T-helper 2 cell (primary cell): ENCODE measurements around the gene FHOD3.

Source experiments
- DNase-seq, 5 experiments: peaks; one replicate each; pipeline versions ENCODE4 v3.0.0 to v3.0.0-alpha.2; 2012 to 2022

Gene FHOD3

DNA sequence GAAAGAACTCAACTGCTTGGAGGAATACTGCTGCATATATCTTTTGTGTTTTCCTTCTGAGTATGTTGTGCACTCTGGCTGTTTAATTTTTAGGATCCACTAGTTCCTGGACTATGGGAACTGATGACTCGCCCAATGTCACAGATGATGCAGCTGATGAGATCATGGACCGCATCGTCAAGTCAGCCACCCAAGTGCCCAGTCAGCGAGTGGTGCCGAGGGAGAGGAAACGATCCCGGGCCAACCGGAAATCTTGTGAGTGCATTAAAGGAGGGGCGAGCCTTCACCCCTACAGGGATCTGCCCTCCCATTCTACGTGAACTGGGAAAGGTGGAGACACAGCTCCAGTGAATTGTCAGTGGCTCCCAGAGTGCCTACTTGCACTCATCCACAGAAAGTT lies 471.7 kb downstream of the FHOD3 start:
- no peak for DNase-seq

DNA sequence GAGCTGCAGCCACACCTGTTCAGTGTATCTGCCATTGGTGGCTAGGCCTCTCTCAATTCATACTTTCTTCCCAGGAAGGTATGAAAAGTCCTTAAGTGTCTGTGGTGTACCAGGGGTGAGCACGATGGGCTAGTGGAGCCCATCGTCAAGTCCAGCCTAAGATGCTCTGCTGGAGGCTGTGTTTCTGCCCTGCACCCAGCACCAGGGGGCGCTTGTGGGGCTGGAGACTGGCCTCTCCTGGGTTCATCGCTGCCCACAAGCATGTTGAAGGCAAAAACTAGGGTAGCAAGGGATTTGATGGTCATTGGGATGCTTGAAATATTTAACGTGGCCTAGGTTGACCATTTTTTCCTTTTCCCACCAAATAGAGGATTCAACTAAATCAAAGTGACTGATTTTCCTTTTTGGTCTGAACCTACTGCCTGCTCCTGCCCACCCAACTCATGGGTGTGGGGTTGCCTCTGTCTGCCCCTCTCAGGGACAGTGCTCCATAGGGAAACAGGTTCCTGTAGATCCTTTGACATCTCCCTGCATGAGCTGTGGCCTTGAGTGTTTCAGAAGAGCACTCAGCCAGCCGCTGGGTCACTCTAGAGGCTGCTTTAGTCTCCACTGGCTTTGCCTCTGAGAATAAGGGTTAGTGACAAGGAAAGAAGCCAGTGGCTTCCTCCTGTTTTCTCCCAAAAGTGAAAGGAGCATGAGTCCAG lies 472.2 kb downstream of the FHOD3 start:
- DNase-seq: no peak

DNA sequence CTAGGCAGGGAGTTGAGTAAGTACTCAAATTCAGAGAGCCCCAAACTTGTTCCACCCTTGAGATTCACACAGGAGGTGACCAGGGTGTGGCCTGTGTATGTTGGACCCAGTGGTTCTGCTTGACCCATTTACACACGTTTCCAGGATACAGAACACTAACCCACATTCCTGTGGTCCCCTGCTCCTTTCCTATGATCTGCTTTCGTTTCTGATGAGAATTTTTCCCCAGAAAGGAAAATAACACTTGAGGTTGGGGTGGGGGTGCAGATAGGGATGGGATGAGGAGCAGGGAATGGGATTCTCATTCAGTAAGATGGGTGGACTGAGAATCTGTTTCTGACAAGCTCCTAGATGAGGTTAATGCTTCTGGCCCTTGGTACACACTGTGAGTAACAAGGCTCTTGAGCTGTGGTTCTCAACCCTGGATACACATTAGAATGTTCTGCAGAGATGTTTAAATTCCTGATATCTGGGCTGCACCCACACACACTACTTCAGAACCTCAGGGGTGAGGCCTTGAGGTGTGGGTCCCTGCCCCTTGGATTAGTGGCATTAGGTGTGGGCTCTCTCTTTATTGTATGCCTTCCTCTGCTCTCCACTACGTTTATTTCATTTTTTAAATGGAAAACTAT lies 472.9 kb downstream of the FHOD3 start:
- no peak for DNase-seq

DNA sequence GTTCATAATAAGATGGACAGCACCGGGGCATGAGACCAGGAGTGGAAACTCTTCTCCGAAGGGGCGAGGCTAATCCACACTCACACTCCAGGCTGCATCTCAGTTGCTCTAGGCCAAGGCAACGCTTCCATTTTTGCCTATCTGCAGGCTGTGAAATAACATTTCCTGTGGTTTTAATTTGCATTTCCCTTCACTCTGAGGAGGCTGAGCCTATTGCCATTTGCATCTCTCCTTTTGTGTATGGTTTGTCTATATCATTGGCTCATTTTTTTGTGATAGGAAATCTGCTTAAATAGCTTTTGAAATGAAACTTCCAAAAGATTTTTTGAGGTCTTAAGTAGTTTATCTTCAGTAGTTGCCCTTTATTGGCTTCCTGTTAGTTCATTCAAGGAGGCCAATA lies 473.7 kb downstream of the FHOD3 start:
- DNase-seq: peak in 1 of 5 experiments; percentile 67

DNA sequence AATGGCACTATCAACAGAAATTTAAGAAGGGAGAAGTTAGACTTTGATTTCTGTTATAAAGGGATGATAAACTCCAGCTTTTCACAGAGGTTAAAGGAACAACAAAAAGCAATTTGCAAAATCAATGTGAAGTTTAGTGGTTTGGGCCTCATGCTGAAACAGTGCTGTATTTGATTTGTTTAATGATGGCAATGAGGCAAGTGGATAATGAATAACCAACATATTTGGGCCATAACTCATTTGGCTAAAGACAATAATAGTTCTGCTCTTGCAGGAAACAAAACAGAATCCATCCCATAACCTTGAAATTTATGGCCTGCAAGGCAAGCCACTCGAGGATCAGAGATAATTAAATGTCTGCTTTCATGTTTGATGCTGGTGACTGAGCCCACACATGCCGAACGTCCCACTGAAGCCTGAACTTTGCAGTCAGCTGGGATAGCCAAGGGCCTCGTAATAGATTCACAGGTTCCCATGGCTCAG lies 474.8 kb downstream of the FHOD3 start:
- DNase-seq: no peak

DNA sequence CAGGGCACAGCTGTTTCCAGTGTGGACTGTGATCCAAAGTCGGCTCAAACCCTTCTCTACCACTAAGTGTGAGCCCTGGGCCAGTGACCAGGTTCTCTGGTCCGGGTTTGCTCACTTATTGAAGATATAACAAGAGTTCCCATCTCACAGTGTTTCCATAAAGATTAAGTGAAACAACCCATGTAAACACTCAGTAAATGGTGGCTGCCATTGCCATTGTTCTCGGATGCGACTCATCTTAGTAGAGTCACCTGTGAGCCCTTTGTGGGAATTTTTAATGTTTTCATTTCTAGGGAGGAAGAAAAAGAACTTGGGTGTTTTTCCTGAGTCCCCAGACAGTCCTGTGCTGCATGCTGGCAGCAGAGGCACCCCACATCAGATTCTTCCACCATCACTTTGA lies 477.9 kb downstream of the FHOD3 start:
- DNase-seq: no peak

DNA sequence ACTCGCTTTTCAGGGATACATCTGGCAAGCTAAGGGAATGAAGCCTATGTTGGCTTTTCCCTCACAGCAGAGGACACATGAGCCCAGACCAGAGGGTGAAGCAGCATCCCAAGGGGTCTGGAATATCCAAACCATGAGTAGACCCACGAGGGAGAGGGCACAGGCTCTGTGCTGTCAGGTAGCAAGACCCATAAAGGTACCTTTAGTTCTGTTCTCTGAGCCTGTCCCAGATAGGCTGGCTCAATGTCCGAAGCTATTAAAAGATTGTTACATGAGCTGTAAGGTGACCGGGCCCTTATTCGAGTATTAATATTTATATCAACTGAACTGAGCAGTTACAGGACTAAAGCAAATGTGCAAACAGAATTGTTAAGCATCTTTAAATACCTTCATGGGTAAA lies 479.1 kb downstream of the FHOD3 start:
- no peak for DNase-seq

DNA sequence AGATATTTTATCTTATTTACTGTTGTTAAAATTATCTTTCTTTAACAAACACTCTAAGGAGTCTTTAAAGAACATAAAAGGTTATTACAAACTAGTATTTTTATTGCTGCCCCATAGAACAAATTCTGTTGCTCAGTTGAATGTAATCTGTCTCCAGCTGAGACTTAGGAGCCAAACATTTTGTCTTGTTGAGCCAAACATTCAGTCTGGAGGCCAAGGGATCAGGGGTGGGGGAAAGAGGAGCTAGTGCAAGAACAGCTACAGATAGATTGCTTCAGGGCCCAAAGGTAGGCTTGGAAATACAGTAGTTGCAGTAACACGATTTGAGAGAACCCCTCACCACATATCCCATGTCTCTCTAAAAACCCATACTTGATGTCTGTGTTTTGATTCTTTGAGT lies 480.1 kb downstream of the FHOD3 start:
- no peak for DNase-seq

DNA sequence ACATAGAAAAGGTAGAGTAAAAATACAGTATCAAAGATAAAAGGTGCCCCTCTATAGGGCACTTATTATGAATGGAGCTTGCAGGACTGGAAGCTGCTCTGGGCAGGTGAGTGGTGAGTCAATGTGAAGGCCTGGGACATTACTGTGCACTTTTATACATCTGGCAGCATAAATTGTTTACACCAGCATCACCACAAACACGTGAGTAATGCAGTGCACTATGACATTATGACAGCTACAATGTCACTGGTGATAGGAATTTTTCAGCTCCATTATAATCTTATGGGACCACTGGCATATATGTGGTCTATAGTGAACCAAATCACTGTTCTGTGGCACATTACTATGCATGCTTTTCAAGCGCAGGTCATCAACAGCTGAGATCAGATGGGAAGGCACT lies 483.2 kb downstream of the FHOD3 start:
- DNase-seq: no peak

DNA sequence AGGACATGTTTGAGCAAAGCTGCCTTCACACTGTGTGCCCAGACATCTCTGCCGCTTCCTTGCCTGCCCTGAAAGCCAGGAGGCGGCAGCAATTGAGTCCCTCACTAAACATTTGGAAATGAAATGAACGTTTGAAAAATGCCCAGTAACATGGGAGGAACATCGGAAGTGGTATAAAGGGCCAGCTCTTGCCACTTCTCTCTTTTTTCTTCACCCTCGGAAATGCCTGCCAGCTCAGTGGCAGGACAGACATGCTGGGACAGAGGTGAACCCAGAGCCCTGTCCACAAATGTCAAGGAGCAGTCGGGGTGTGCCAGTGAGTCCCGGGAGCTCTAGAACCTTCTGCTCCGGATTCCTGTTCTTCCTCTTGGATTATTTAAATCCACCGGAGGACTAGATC lies 485.2 kb downstream of the FHOD3 start:
- no peak for DNase-seq

DNA sequence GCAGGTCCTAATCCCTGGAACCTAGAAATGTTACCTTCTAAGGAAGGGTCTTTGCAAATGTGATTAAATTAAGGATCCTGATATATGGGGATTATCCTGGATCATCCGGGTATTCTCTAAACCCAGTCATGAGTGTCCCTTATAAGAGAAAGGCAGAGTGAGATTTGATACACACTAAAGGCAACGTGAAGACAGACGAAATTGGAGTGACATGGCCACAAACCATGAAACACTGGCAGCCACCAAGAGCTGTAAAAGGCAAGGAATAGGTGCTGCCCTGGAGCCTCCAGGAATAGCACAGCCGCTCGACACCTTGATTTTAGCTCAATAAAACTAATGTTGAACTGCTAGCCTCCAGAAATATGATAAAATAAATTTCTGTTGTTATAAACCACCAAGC lies 486.3 kb downstream of the FHOD3 start:
- no peak for DNase-seq

DNA sequence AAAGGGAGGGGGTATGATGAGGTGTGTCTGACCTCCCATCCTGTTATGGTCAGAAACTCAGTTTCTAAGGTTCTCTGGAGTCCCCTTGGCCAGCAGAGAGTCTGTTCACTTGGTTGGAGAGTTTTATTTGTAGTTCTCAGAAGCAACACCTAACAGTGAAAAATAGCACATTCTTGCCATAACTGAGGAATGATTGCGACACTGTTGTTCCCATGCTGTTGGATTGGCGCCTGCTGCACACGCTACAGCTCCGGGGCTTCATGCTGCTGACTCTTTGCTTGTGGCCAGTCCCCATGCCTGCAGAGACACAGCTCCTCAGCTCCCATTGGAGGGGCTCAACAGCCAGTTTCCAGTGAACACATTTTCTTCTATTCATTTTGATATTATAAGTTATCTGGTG lies 489.2 kb downstream of the FHOD3 start:
- DNase-seq: no peak

DNA sequence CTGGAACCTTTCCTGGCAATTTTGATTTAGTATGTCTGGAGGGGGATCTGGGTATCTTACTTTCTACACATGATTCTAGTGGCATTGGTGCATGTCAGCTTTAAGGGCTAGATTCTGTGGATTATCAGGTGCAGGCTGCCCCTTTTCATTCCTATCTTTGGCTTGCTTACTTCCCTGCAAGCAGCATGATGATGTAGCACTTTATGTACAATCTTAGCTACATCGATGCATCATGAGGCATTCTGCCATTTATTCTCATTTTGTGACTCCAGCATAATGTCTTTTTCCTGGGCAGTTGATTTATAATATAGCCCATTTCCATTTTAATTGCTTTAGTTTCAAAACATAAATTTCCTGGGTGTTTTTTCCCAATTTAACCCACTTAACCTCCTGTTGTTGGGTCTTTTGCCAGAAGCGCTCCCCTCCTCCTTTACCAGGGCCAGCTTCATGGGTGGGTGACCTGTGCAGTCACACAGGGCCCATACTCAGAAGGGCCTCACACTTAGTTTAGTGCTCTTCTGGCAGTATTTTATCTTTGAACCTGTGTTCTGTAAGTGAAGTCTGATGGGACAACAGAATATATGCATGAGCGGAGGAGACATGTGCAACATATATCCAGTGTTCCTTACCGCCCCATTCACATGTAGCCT lies 495.2 kb downstream of the FHOD3 start:
- DNase-seq: no peak

DNA sequence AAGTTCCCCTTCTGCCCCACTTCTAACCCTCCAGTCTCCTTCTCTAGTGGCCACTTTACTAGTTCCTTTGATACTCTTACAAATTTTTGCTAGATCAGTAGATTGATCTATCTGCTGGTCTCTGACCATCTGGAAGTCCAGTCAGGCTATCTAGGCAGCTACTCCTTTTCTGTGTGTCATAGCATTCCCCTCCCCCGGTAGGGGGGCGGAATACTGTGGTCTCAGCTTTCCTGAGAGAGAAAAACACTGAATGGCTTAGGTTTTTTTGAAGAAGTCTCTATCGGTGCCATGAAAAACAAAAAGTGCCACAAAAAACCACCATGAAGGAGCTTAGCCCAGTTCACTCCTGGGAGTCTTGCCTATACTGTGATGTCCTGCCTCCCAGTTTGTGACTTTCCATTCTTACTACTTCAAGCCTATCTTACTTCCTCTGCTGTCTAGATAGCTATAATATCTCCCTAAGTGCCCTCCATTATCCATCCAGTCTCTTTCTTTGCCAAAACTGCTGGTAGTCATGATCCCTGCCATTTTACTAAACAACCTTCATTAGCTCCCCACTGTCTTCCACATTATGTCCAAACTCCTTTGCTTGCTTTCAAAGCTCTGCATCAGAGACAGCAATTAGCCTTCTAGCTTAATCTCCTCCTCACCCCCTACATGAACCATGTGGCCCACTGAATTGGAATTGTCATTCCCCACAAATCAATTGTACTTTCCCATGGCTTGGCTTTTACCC lies 501.4 kb downstream of the FHOD3 start:
- no peak for DNase-seq

DNA sequence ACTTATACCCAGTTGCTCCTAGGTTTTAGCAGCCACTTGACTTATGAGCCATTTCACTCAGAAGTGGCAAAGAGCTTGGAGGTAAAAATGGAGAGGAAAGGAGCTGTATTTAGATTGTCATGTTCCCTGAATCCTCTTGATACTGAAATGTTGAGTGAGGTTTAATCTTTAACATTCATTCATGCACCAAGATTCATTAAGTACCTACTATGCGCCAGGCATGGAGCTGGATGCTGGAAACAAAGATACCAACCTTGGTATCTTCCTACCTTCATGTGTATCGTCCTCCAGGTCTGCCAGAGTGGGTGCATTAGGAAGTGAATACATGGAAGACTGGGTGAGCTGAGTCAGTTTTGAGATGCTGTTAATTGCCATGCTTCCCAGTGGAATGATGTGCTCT lies 507.6 kb downstream of the FHOD3 start:
- DNase-seq: no peak

DNA sequence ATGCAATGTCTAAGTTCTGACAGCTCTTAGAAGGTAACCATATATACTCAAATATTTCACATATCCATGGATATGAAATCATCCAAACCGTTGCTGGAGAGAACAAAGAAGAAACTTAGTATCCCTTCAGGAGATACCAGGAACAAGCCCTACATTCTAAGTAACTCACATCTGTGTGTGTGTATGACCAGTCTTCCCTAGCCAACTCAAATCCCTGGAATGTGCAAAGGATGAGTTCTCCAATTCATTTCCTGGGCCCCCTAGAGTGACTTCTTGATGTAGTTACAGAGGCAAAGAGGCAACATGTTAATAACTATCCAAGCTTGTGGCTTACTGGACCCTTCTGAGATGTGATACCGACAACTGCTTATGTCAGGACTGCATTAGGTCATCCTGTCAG lies 511.2 kb downstream of the FHOD3 start:
- no peak for DNase-seq

DNA sequence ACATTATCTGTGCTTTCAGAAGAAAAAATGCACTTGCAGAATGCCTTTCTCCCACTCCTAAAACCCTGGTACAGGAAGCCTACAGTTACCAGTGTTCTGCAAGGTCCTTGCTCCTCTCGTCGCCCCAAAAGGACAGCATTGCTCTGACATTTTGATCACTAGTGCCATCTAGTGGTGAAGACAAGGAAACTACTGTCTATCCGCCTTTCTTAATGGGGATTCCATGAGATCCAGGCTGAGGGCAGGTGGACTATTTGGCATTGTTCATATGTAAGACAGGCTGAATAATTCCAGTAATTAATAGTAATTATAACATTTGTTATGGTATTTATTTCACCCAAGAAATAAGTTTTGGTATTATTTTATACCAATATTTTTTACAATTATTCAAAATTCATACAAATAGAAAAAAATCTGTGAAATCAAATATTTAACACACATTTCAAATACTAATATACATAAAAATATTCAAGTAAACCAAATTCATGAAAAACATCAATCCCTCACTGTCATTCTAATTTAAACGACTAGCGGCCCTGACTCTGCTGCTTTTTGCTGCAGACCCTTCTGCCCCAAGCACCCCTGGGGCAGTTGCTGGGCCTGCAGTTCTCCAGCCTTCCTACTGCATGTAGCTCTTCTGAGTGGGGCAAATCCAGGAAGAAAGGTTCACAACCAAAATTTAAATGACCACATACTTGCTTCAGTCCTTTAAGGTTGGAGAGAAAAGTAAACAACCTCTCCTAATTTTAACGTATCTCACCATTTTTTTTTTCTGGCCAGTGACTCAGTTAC lies 512.3 kb downstream of the FHOD3 start:
- peak in 3 of 5 experiments; percentile 11 to 76 (median 29) for DNase-seq

DNA sequence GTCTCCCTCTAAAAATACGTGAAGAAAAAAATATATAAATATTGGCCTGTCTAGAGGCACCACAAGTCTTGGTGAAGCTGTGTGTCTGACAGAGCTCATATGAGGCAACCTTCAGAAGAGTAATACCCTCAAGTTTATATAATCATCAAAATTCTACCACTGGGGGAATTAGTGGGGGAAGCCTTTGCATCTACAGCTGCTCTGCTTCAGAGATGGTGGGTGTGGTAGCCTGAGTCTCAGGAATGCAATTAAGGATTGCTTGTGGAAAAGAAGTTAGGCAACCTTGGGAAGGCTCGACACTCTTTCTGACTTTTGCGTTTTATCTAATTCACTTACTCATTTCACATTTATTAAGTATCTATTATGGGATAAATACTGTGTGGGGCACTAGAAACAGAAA lies 513.9 kb downstream of the FHOD3 start:
- no peak for DNase-seq

DNA sequence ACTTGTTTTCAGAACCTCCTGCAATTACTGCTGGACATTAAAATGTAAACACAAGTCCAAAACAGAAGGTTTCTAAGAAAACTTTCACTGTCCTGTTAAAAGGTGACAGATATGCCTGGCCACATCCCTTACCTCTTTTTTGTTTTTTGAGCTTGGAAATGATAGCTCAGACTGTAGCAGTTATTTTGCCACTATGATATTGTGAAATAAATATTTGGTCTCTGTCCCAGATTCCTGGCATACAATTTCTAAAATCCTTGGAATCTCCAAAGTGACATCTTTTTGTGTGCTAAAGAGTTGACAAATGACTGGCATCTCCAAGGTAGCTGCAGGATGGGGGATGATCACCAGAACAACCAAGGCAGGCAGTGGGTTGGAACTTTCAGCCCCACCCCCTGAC lies 514.4 kb downstream of the FHOD3 start:
- DNase-seq: no peak

DNA sequence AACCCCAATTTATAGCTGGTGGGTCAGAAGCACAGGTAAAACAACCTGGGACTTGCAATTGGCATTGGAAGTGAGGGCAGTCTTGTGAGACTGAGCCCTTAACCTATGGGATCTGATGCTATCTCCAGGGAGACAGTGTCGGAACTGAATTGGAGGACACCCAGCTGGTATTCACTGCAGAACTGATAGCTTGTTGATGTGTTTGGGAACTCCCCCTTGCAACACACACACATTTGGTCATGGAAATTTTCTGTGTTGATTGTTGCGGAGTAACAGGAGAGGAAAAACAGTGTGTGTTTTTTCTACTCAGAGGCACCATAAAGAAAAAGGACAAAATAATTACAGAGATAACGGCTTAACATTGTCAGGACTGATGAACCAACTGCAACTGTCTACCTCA lies 515.2 kb downstream of the FHOD3 start:
- no peak for DNase-seq

DNA sequence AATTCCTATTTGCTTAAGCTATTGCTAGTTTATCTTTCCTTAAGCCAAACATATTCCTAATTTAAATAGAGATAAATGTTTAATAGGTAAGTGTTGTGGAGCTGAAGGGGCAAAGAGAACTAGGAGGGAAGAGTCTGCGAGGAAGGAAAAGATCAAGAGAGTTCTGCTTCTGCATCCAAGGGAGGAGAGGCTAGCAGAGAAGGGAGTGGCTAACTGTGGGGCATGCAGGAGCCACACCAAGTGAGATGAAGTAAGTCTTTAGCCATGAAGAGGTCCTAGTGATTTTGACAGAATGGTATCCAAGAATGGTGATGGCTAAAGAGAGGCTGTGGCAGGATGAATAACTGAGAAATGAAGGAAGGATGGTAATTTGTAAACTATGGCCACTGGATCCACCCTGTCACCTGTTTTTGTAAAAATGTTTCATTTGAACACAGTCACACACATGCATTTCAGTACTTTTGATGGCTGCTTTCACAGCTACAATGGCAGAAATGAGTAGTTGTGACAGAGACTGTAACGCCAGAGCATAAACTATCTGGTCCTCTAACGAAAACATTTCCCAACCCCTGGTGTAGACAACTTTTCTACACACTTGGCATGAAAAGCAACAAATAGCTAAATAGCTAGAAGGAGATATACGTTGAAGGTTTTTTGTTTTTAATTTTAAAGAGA lies 515.7 kb downstream of the FHOD3 start:
- DNase-seq: peak in 1 of 5 experiments; percentile 16

DNA sequence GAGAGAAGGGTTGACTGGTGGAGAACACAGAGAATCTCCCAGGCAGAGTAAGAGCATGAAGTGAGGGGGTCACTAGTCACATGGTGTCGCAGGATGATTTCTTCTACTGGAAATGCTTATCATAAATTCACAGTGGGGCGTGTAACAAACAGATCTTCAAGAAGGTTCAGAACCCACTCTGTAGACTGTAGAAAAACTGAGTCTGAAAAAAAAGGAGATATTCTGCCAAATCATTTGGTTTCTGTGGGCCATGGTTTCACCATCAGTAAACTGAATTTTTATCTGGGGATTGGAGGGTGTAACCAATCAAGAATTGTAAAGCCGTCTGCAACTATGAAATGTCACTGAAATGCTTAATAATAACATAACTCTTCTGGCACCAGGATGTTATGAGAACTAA lies 516.3 kb downstream of the FHOD3 start:
- DNase-seq: peak in 1 of 5 experiments; percentile 11
